ENCODE measurements around the gene EMSY. TPM values are rescaled to one million over a fixed set of nuclear protein-coding genes. Genes with fewer than 3 reads are reported as not detected.
"Not testable (repeated sequence)": the region's sequence is repeated elsewhere in the genome, so short reads cannot be mapped to it uniquely, and the experiment has no call there.

The EMSY gene
- total RNA-seq, 1 experiment from 2014 or later: 19.1 TPM

DNA sequence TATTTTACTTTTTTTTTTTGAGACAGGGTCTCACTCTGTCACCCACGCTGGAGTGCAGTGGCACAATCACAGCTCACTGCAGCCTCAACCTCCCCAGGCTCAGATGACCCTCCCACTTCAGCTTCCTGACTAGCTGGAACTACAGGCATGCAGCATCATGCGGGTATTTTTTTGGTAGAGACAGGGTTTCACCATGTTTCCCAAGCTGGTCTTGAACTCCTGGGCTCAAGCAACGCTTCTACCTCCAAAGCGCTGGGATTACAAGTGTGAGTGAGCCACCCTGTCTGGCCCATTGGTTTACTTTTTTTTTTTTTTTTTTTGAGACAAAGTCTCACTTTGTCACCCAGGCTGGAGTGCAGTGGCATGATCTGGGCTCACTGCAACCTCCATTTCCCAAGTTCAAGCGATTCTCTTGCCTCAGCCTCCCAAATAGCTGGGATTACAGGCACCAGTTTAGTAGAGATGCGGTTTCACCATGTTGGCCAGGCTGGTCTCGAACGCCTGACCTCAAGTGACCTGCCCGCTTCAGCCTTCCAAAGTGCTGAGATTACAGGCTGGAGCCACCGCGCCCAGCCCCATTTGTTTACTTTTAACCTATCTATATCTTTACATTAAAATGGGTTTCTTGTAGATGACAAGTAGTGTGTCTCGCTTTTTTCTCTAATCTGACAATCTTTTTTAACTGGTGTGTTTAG lies 127.5 kb downstream of the EMSY start:
- DNase-seq (ENCODE audit: low spot score): not testable (repeated sequence)

DNA sequence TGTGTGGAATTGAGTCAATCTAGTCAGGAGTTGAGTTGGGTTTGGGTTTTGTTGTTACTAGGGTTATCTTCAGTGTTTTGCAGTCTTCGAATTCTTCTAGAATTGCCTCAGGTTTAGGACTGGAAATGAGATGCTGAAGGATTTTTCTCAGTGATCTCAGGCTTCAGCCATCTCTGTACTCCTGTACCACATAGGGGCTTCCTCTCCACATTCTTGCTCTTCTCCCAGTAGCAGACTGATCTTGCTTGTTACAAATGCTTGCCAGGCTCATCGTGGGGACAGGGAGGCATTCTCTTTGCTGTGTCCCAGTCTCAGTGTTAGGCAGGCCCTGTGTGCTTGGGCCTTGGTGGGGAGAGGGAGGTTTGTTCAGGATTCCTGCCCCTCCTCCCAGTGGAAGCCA lies 129.6 kb downstream of the EMSY start:
- no peak for DNase-seq (ENCODE audit: low spot score)

DNA sequence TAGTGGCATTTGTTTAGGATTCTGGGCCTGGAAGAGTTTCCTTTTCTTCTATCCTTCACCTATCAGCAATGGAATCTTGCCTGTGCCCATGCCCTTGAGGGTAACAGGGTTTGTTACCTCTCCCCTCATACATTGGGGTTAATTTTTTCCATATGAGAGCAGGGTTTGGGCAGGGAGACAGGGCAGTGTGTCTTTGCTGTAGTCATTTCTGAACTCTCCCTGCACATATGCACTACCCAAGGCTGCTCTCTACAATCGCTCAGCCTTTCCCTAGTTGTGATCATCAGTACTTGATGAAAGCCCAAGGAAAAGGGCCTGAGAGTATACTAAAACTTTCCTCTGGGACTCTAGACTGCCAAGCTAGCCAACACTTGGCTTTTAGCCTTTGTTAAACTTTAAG lies 130.1 kb downstream of the EMSY start:
- DNase-seq (ENCODE audit: low spot score): no peak

DNA sequence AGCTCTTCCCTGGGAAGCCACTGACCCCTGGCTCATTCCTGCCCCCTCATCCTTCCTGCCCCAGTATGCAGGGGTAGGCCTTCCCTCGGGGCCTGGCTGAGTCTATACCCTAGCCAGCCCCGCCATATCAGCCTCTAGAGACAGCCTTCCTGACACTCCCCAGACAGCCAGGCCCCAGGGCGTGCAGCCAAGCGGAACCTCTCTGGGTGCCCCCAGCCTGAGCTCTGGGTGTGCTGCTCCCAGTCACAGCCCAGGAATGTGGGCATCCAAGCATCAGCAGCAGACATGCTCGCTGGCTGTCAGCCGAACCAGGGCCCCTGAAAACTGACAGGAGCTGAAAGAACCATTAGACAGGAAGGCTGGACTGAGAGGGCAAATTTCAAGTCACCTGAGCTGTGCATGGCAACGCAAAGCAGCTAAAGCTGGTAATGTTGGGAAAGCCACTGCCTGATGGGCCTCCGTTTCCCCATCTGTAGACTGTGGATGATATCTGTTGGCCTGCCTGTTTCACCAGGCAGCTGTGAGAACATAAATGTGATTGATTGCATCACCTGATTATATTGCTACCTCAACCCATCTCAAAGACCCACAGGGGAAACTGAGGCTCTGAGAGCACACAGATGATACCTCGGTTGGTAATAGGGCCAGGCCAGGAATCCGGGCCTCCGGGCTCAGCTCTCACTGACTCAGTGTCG lies 132.6 kb downstream of the EMSY start:
- DNase-seq (ENCODE audit: low spot score): no peak

DNA sequence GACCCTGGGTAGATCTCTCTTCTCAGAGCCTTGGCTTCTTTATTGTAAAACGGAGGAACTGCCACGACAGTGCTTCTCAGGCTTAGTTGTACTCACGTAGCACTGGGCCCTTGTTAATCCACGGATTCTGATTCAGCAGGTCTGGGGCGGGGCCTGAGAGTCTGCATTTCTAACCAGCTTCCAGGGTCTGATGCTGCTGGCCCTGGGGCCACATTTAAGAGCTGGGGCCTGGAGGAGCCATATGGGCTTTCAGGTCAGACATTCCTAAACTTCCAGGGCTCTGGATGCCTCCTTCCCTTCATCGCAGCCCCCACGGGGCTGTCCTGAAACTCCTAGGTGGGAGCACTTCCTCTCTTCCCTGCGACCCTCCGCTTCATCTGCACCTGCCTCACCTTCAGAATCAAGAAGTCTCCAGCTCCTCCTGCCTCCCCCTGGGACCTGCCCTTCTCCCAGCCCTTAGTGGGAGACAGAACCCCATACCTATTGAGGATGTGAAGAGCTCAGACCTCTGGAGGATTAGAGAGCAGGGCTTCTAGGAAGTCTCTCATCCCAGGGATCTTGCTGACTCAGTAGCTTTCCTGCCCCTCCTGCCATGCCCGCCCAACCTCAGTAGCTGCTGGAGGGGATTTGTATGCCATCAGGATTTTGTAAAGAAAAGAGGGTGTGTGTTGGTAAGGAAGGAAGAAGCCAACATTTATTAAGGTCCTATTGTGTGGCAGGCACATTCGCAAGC lies 133.3 kb downstream of the EMSY start:
- no peak for DNase-seq (ENCODE audit: low spot score)

DNA sequence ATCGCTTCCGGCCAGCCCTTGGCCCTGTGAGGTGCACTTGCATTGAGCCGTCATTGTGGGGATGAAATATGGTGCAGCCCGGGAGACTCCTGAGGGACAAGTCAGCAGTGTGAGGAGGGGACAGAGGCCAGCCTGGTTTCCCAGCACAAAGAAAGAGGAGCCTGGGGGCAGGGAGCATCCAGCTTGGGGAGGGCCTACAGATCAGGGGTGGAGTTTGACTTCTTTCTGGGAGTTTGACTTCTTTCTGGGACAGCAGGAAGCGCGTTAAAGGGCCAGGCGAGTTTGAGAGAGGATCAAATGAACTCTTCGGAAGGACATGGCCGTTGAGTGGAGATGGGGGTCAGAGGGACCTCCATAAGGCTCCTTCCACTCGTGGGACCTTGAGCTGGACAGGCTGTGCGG lies 133.8 kb downstream of the EMSY start:
- DNase-seq (ENCODE audit: low spot score): no peak

DNA sequence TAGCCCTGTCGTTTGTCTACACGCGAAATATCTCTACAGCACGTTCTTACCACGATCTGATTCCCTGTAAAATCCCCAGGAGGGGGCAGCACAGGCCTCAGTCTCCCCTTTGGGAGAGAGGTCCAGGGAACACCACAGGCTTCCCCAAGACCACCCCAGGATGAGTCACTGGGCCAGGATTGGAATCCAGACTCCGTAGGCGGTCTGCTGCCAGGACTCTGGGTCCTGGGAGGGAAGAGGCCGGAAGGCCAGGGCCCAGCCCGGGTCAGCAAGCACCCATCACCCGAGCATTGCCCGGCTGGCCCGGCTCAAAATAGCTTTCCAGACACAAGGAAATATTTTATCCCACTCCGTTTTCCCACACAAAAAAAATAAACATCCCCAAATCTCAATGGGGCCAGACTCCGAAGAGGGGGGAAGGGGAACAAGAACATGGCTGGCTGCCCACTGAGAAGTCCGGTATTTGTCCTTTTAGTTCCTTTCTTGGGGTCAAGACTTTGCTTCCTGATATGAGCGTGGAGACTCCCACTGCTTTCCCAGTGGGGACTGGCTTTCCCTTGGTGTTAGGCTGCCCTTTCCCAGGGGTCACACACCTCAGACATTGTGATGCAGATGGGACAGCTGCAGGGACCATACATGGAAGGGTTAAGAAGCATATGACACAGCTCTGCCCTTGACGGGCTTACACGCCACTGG lies 134.4 kb downstream of the EMSY start:
- DNase-seq (ENCODE audit: low spot score): no peak

DNA sequence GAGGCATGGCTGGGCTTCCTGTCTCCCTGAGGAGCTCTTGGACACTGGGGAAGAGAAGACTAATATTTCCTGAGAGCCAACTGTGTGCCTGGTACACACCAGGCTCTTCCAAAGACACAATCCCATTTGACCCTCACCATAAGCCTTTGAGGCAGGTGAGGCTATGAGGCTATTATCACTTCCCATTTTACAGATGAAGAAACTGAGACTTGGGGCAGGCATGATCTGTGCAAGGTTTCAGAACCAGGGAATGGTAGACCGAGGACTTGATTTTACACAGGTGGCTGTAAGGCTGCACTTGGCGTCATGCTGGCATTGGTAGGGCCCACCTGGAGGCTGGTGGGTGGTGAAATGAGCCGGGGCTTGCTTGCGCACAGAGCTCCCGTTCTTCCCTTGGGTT lies 134.9 kb downstream of the EMSY start:
- no peak for DNase-seq (ENCODE audit: low spot score)

DNA sequence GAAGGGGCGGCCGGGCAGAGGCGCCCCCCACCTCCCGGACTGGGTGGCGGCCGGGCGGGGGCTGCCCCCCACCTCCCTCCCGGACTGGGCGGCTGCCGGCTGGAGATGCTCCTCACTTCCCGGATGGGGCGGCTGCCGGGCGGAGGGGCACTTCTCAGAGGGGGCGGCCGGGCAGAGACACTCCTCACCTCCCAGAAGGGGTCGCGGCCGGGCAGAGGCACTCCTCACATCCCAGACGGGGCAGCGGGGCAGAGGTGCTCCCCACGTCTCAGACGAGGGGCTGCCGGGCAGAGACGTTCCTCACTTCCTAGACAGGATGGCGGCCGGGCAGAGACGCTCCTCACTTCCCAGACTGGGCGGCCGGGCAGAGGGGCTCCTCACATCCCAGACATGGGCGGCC lies 137.7 kb downstream of the EMSY start:
- not testable (repeated sequence) for DNase-seq (ENCODE audit: low spot score)

DNA sequence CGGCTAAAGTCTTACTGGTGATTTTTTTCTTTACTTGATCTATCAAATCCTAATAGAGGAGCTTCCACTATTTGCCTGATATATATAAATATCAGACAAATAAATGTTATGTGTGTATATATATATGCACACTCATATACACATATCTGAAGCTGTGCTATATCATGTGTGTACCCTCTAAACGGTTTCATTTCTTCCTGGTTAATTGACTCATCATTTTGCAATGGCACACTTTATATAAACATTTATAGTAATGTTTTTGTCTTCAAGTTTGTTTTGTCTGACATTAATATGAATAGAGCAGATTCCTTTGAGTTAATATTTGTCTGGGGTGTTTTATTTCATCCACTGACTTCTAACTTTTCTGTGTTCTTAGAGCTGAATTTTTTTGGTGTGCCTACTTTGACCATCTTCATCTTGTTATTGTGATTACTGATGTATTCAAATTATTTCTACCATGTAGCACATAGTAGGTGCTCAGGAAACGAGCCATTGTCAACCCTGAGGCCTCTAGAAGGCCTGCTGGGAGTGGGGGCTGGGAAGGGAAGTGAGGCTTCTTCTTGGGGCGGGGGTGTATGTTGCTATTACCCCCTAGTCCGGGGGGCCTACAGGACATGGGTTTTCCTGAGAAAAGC lies 143.1 kb downstream of the EMSY start:
- DNase-seq (ENCODE audit: low spot score): no peak

DNA sequence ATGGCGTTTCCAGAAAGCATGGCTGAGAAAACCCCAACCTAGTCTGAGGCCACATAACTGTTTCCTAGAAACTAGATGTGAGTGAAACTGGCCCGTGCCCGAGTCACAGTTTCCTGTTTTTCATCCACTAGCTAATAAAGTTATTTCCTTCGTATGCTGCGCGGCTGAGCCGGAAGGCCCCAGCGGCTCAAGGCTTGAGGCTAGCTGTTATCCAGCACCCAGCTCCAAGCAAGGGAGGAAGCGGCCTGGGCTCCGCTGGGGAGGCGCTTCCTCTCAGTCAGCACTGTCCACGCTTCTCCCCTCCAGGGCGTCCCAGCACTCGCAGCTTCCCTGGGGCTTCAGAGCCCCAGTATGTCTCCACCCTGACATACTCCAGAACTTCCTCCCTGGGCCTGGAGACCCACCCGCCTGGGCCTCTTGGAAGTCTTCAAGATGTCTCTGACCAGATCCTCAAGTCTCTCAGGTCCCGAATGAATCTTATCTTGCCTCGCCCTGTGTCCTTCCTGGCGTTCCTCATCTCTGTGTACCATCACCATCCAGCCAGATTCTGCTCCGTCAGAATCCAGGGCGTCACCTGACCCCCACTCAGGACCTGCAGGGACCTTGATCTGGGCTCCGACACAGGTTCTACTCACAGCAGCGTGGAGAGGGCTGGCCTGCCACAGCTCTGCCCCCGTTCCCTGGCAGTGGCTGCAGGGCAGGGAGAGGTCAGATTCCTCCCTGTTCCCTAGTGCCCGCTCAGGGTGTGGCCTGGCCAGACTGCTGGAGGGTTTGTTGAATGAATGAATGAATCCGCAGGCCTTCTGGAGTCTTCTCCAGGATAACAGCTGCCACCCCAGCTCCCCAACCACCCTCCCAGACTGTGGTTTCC lies 143.9 kb downstream of the EMSY start:
- no peak for DNase-seq (ENCODE audit: low spot score)

DNA sequence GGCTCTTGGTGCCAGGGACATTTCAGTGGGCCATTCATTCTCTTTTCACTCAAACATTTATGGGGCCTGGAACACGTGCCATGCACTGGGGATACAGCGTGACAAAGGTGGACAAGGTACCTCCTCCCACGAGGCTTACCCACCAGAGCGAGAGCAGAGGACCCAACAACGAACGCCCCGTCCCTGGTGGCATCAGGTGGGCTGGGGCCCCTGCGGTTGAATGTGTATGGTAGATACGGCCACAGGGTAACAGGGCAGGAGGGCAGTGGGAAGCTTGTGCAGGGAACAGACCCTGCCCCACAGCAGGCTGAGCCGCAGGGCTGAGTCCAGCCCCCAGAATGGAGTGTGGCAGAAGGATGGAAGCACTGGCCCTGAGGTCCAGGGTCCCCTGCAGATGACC lies 144.7 kb downstream of the EMSY start:
- DNase-seq (ENCODE audit: low spot score): no peak

DNA sequence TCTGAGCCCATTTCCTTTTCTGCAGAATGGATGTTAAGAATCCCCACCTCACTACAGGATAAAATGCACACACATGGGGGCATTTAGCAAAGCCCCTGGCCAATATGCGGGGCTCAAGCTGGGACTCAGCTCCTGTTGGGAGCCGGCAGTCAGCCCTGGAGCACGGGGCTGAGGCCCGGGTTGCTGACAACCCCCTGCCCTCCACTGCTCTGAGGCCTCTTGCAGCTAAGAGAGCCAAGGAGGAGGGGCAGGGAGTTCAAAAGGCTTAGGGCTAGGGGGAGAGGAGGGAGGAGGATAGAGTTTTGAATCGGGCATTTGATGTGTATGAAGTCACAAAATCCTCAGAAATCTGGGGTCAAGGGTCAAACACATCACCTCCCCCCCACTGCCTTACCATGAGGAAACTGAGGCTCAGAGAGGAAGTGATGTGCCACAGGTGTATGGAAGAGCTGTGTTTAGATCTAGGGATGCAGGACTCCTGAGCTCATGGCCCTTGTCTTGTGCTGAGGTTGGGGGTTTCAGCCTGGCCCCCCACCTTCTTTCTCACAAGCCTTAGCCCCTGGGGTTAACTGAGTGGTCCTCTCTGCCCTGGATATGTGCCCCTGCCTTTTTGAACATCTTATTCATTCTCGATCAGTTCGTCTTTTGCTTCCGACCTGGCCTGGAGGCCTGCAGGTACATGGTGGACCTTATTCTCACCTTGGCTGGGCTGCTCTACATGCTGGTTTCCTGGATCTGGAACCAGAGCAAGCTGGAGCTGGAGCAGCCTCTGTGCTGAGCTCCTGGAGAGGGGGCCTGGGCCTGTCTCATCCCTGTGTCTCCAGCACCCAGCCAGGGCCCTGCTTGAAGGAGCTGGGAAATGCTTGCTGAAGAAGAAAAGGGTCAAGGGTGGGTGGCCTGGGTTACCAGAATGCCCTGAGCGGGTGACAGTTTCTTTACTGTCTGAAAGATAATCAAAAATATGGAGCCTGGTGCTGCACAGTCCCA lies 145.4 kb downstream of the EMSY start:
- no peak for DNase-seq (ENCODE audit: low spot score)

DNA sequence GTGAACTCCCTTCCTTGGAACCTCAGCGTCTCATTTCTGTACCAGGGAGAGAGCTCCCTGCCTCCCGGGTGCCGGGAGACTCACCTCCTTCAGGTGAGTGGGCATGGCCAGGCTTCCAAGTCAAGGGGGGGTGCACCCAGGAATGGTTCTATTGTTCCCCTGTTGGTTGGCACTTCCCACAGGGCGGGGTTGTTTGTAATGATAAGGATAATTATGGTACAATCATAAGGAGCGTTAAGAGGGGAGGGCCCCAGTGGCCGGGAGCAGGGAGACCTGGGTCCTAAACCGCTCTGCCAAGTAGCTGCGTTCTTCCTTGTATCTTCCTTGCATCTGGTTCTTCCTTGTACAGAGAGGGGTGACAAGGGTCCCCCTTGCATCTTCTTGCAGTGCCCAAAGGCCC lies 146.6 kb downstream of the EMSY start:
- no peak for DNase-seq (ENCODE audit: low spot score)

DNA sequence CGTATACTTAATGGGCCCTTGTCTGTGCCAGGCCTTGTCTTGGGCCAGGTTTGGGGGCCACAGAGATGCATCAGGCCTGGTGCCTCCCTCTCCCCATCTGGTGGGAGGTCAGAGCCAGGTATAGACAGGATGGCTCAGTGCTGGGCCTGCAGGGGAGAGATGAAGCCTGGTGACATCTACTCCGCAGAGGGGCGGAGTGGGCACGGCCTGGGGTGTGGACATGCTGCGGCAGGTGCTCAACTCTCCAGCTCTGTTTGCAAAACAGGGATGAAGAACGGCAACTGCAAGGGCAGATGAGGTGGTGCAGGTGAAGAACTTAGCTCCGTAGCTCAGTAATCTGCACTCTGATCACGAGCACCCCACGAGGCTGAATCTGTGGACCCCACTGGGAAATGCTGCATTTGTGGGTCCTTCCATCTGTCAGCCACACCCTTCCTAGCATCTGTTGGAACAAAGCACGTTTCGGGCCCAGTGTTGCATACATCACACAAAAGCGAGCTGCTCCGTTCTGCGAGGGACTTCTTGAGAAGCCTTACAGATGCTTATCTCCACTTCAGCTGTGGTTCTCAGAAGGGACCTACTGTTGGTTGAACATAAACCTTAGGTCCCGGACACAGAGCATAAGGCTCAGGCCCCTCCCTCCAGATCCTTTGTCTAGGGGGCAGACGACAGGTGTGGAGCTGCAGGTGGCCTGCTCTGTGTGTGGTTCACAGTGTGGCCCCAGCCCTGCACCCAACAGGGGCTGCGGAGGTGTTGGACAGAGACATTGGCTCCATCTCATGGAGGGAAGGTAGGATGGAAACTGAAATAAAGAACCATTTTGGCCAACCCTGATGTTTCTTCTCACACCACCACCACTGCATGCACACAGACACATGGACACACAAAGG lies 147.5 kb downstream of the EMSY start:
- no peak for DNase-seq (ENCODE audit: low spot score)

DNA sequence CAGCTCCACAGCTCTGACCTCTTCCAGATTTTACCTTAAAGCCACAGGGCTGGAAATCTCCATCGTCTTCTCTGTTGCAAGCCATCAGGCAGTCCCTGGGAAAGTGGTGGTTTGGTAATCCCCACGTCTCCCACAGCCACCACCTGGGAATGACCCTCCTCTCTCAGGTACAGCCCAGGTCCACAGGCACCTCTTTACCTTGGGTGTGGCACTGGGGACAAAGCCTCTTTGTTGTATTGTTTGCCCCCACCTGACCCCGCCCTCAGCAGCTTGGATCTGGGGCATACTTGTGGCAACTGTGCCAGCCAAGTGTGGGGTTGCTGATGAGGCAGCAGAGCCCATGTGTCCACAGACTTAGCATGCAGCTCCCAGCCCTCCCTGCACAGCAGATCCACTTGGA lies 148.1 kb downstream of the EMSY start:
- DNase-seq (ENCODE audit: low spot score): no peak

DNA sequence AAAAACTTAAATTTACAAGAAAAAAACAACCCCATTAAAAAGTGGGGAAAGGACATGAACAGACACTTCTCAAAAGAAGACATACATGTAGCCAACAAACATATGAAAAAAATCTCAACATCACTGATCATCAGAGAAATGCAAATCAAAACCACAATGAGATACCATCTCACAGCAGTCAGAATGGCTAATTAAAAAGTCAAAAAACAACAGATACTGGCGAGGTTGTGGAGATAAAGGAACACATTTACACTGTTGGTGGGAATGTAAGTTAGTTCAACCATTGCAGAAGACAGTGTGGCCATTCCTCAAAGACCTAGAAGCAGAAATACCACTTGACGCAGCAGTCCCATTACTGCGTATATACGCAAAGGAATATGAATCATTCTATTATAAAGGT lies 150.3 kb downstream of the EMSY start:
- DNase-seq (ENCODE audit: low spot score): not testable (repeated sequence)

DNA sequence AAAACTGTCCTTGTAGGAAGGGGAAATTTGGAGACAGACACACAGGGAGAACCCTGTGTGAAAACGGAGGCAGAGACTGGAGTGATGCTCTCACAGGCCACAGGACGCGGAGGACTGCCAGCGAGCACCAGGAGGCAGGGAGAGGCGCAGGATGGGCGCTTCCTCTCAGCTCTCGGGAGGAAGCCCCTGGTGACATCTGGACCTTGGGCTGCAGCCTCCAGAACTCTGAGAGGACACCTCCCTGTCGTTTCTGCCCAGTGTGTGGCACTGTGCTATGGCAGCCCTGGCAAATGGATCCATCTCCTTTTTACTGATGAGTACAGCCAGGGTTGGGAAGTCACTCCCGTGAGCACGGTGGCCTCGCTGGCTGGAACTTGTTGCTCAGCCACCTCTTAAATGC lies 151.8 kb downstream of the EMSY start:
- DNase-seq (ENCODE audit: low spot score): no peak
